Astrocyte (in vitro differentiated cells and primary cell): ENCODE data around the gene INAFM1. TPM values are rescaled to one million over a fixed set of nuclear protein-coding genes. Genes with fewer than 3 reads are reported as not detected.
"Not testable (repeated sequence)": the region's sequence is repeated elsewhere in the genome, so short reads cannot be mapped to it uniquely, and the experiment has no call there.

Experiments used
- DNase-seq: peaks from one replicate; pipeline ENCODE4 v3.0.0-alpha.2; 2010; ENCODE audit warnings: low read depth
- FAIRE-seq: peaks from 2 replicates; lab custom pipeline; 2011; peaks lifted over from hg19 to GRCh38; lab: Jason Lieb, UNC
- H2AFZ ChIP-seq: 2 replicates; pipeline ENCODE4 v1.6.0; 2012; ENCODE audit warnings: low read depth, low read length, inconsistent platforms
- H3K27ac ChIP-seq: 2 replicates; pipeline ENCODE4 v1.5.1; 2011; ENCODE audit warnings: low read depth, low read length, inconsistent platforms
- H3K27me3 ChIP-seq: 2 replicates; pipeline ENCODE4 v1.6.0; 2011; ENCODE audit warnings: low read length, inconsistent platforms; ENCODE audit not compliant: insufficient read depth
- H3K36me3 ChIP-seq: 2 replicates; pipeline ENCODE4 v1.5.1; 2011; ENCODE audit warnings: low read length, inconsistent platforms; ENCODE audit not compliant: insufficient read depth
- H3K4me1 ChIP-seq: 2 replicates; pipeline ENCODE4 v1.5.1; 2011; ENCODE audit warnings: low read length, inconsistent platforms; ENCODE audit not compliant: insufficient read depth
- H3K4me2 ChIP-seq: 2 replicates; pipeline ENCODE4 v1.6.0; 2012; ENCODE audit warnings: low read length, inconsistent platforms
- H3K4me3 ChIP-seq: 2 replicates; pipeline ENCODE4 v1.5.1; 2011; ENCODE audit warnings: low read depth, mild to moderate bottlenecking, low read length, inconsistent platforms; ENCODE audit not compliant: insufficient read depth
- H3K79me2 ChIP-seq: 2 replicates; pipeline ENCODE4 v1.6.0; 2012; ENCODE audit warnings: mild to moderate bottlenecking, low read length, inconsistent platforms; ENCODE audit not compliant: insufficient read depth
- H3K9ac ChIP-seq: 2 replicates; pipeline ENCODE4 v1.6.0; 2012; ENCODE audit warnings: mild to moderate bottlenecking, low read length, inconsistent platforms
- H3K9me3 ChIP-seq: 2 replicates; pipeline ENCODE4 v1.5.1; 2012; ENCODE audit warnings: low read depth, mild to moderate bottlenecking, low read length, inconsistent platforms; ENCODE audit not compliant: insufficient read depth
- H4K20me1 ChIP-seq: 2 replicates; pipeline ENCODE4 v1.6.0; 2012; ENCODE audit warnings: low read length, inconsistent platforms; ENCODE audit not compliant: insufficient read depth
- H3K27ac Mint-ChIP-seq: one replicate; pipeline ENCODE4 v1.8.0; 2021; ENCODE audit warnings: mild to moderate bottlenecking, mixed read lengths; ENCODE audit not compliant: unreplicated experiment
- H3K27me3 Mint-ChIP-seq: one replicate; pipeline ENCODE4 v1.8.0; 2021; ENCODE audit warnings: low read depth, mixed read lengths; ENCODE audit not compliant: unreplicated experiment
- H3K36me3 Mint-ChIP-seq: one replicate; pipeline ENCODE4 v1.8.0; 2021; ENCODE audit warnings: low read depth, mixed read lengths; ENCODE audit not compliant: unreplicated experiment
- H3K4me1 Mint-ChIP-seq: one replicate; pipeline ENCODE4 v1.8.0; 2021; ENCODE audit warnings: low read depth, mixed read lengths; ENCODE audit not compliant: unreplicated experiment
- H3K4me3 Mint-ChIP-seq: one replicate; pipeline ENCODE4 v1.8.0; 2021; ENCODE audit warnings: mild to moderate bottlenecking, moderate library complexity, mixed read lengths; ENCODE audit not compliant: unreplicated experiment
- H3K9me3 Mint-ChIP-seq: one replicate; pipeline ENCODE4 v1.8.0; 2021; ENCODE audit warnings: mild to moderate bottlenecking, mixed read lengths; ENCODE audit not compliant: unreplicated experiment
- EZH2 ChIP-seq: IDR thresholded peaks from 2 replicates; pipeline ENCODE4 v1.6.1; 2012; ENCODE audit warnings: mild to moderate bottlenecking, low read length, inconsistent platforms; ENCODE audit not compliant: insufficient read depth
- total RNA-seq: library from RNA; stranded (reverse); gene quantifications from 2 replicates; pipeline ENCODE4 v1.2.1, GENCODE V29; 2021
- TF ChIP-seq, protein P1 (sequence below): IDR thresholded peaks from 2 replicates; pipeline ENCODE4 v1.5.1; 2011; ENCODE audit warnings: low read depth, mild to moderate bottlenecking, inconsistent platforms, low read length, moderate library complexity; ENCODE audit not compliant: insufficient read depth

Gene INAFM1
- total RNA-seq, 1 donor from 2014 or later = 23.6 TPM

- Histone ChIP-seq H3K9me3 (no peaks in the 10 kb centered on the region), H3K36me3 (no peaks in the 10 kb centered on the region), H3K4me1 (peaks cover 27% of the 10 kb centered on the region), H3K9ac (peak overlapping the region; percentile 60), H2AFZ (no peak overlapping the region), H3K27ac (peak overlapping the region; percentile 48), H3K4me2 (peak overlapping the region; percentile 88), H3K79me2 (no peaks in the 10 kb centered on the region), H3K4me3 (no peak overlapping the region), H4K20me1 (peaks cover 16% of the 10 kb centered on the region), H3K27me3 (no peaks in the 10 kb centered on the region)
- FAIRE-seq = no peak
- H3K27me3 Mint-ChIP-seq = no peaks in the 10 kb centered on the region
- DNase-seq = peak; percentile 63
- peak overlapping the region; percentile 77 for H3K27ac Mint-ChIP-seq
- H3K36me3 Mint-ChIP-seq = peaks cover 19% of the 10 kb centered on the region
- H3K4me1 Mint-ChIP-seq = peaks cover 15% of the 10 kb centered on the region
- no peak for TF ChIP-seq EZH2
- TF ChIP-seq, protein P1, sequence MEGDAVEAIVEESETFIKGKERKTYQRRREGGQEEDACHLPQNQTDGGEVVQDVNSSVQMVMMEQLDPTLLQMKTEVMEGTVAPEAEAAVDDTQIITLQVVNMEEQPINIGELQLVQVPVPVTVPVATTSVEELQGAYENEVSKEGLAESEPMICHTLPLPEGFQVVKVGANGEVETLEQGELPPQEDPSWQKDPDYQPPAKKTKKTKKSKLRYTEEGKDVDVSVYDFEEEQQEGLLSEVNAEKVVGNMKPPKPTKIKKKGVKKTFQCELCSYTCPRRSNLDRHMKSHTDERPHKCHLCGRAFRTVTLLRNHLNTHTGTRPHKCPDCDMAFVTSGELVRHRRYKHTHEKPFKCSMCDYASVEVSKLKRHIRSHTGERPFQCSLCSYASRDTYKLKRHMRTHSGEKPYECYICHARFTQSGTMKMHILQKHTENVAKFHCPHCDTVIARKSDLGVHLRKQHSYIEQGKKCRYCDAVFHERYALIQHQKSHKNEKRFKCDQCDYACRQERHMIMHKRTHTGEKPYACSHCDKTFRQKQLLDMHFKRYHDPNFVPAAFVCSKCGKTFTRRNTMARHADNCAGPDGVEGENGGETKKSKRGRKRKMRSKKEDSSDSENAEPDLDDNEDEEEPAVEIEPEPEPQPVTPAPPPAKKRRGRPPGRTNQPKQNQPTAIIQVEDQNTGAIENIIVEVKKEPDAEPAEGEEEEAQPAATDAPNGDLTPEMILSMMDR = no peak
- no peaks in the 10 kb centered on the region for H3K9me3 Mint-ChIP-seq
- peak overlapping the region; percentile 77 for H3K4me3 Mint-ChIP-seq
These were observed 1.2 kb downstream of the INAFM1 start for GRCh38 chr19:47275791-47276461.

GRCh38 chr19:47276513-47276912 is 1.8 kb downstream of the INAFM1 start:
- H3K4me1 Mint-ChIP-seq = peaks cover 15% of the 10 kb centered on the region
- not testable (repeated sequence) for H3K9me3 ChIP-seq, H3K4me3 Mint-ChIP-seq, H3K9me3 Mint-ChIP-seq, H2AFZ ChIP-seq, H3K27me3 Mint-ChIP-seq, FAIRE-seq, H3K36me3 ChIP-seq, H3K27me3 ChIP-seq, H3K4me3 ChIP-seq, H3K79me2 ChIP-seq, DNase-seq
- H3K4me1 ChIP-seq = peaks cover 27% of the 10 kb centered on the region
- peak overlapping the region; percentile 77 for H3K27ac Mint-ChIP-seq
- H3K27ac ChIP-seq = peak overlapping the region; percentile 26
- peaks cover 16% of the 10 kb centered on the region for H4K20me1 ChIP-seq
- H3K36me3 Mint-ChIP-seq = peaks cover 19% of the 10 kb centered on the region
- H3K9ac ChIP-seq = peak overlapping the region; percentile 60
- peak overlapping the region; percentile 88 for H3K4me2 ChIP-seq

GRCh38 chr19:47280183-47280797 is 5.6 kb downstream of the INAFM1 start:
- peaks cover 15% of the 10 kb centered on the region for H3K36me3 Mint-ChIP-seq
- H3K4me1 ChIP-seq = peaks cover 12% of the 10 kb centered on the region
- no peaks in the 10 kb centered on the region for H3K9me3 Mint-ChIP-seq
- H3K9ac ChIP-seq = no peak overlapping the region
- H3K9me3 ChIP-seq = no peaks in the 10 kb centered on the region
- no peaks in the 10 kb centered on the region for H3K79me2 ChIP-seq
- DNase-seq = no peak
- H3K4me2 ChIP-seq = no peak overlapping the region
- no peak overlapping the region for H3K4me3 Mint-ChIP-seq
- H3K36me3 ChIP-seq = no peaks in the 10 kb centered on the region
- no peak overlapping the region for H3K27ac Mint-ChIP-seq
- TF ChIP-seq, protein P1 = peak; percentile 12
- no peak for TF ChIP-seq EZH2
- no peaks in the 10 kb centered on the region for H3K27me3 Mint-ChIP-seq
- H3K4me3 ChIP-seq = no peak overlapping the region
- peaks cover 10% of the 10 kb centered on the region for H3K4me1 Mint-ChIP-seq
- H3K27me3 ChIP-seq = no peaks in the 10 kb centered on the region
- no peak for FAIRE-seq
- no peak overlapping the region for H2AFZ ChIP-seq
- peaks cover 29% of the 10 kb centered on the region for H4K20me1 ChIP-seq
- H3K27ac ChIP-seq = no peak overlapping the region
